IMR-90 (cell line): ENCODE results near the gene LHFPL3.

Experiments
- BHLHE40 ChIP-seq: fragments of 150-350 bp; IDR thresholded peaks from 2 replicates; pipeline ENCODE4 v1.6.1; 2016; ENCODE audit warnings: mild to moderate bottlenecking, low read depth, low read length
- CEBPB ChIP-seq: IDR thresholded peaks from 2 replicates; pipeline ENCODE4 v1.6.1; 2012; ENCODE audit warnings: low read depth, low read length, improper control_type of control experiment
- CHD1 ChIP-seq: IDR thresholded peaks from 2 replicates; pipeline ENCODE4 v1.6.1; 2012; ENCODE audit warnings: low read depth, low read length, improper control_type of control experiment
- ELK1 ChIP-seq: fragments of 150-350 bp; IDR thresholded peaks from 2 replicates; pipeline ENCODE4 v1.6.1; 2016; ENCODE audit warnings: low read depth, mild to moderate bottlenecking, low read length, moderate library complexity, borderline replicate concordance
- FOS ChIP-seq: fragments of 150-350 bp; IDR thresholded peaks from 2 replicates; pipeline ENCODE4 v1.6.1; 2016; ENCODE audit warnings: low read depth, low read length
- MAFK ChIP-seq: IDR thresholded peaks from 2 replicates; pipeline ENCODE4 v1.6.1; 2012; ENCODE audit warnings: low read depth, low read length, improper control_type of control experiment
- MAZ ChIP-seq: IDR thresholded peaks from 2 replicates; pipeline ENCODE4 v1.6.1; 2012; ENCODE audit warnings: low read depth, mild to moderate bottlenecking, low read length, improper control_type of control experiment, moderate library complexity, borderline replicate concordance
- MXI1 ChIP-seq: IDR thresholded peaks from 2 replicates; pipeline ENCODE4 v1.6.1; 2012; ENCODE audit warnings: low read depth, mild to moderate bottlenecking, low read length, moderate library complexity, borderline replicate concordance
- POLR2A ChIP-seq: IDR thresholded peaks from 2 replicates; pipeline ENCODE4 v1.6.1; 2012; ENCODE audit warnings: mild to moderate bottlenecking, low read depth, low read length
- RAD21 ChIP-seq: IDR thresholded peaks from 2 replicates; pipeline ENCODE4 v1.6.1; 2012; ENCODE audit warnings: low read length, improper control_type of control experiment
- RCOR1 ChIP-seq: IDR thresholded peaks from 2 replicates; pipeline ENCODE4 v1.6.1; 2012; ENCODE audit warnings: mild to moderate bottlenecking, low read length, improper control_type of control experiment; ENCODE audit not compliant: insufficient replicate concordance
- SMC3 ChIP-seq: fragments of 150-350 bp; IDR thresholded peaks from 2 replicates; pipeline ENCODE4 v1.6.1; 2016; ENCODE audit warnings: low read depth, mild to moderate bottlenecking, antibody characterized with exemption, low read length, moderate library complexity
- TF ChIP-seq, protein P1 (sequence below): conservative IDR thresholded peaks from 2 replicates; pipeline ENCODE4 v1.5.1; 2012; ENCODE audit warnings: mild to moderate bottlenecking, low read depth, low read length, improper control_type of control experiment
- TF ChIP-seq, protein P2 (sequence below): fragments of 150-350 bp; IDR thresholded peaks from 2 replicates; pipeline ENCODE4 v1.6.1; 2017; ENCODE audit warnings: mild to moderate bottlenecking, antibody characterized with exemption, low read length, low read depth

DNA sequence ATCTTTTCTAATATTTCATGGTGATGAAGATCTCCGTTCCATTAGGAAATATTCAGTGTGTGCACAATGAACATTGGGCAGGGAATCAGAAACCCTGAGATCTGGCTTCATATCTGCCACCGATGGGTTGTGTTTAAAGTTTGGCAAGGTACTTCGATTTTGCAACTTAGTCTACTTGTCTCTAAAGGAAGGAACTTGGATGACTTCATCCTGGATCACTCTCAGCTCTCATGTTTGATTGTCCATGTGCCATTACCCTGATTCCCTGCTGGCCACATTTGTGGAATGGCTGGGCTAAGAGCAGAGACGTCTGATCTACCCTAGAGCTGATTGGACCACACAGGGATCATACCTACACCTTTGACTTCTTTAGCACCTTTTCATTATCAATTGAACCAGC is 508.6 kb downstream of the LHFPL3 start:
- TF ChIP-seq, protein P1, sequence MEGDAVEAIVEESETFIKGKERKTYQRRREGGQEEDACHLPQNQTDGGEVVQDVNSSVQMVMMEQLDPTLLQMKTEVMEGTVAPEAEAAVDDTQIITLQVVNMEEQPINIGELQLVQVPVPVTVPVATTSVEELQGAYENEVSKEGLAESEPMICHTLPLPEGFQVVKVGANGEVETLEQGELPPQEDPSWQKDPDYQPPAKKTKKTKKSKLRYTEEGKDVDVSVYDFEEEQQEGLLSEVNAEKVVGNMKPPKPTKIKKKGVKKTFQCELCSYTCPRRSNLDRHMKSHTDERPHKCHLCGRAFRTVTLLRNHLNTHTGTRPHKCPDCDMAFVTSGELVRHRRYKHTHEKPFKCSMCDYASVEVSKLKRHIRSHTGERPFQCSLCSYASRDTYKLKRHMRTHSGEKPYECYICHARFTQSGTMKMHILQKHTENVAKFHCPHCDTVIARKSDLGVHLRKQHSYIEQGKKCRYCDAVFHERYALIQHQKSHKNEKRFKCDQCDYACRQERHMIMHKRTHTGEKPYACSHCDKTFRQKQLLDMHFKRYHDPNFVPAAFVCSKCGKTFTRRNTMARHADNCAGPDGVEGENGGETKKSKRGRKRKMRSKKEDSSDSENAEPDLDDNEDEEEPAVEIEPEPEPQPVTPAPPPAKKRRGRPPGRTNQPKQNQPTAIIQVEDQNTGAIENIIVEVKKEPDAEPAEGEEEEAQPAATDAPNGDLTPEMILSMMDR, result no peak
- TF ChIP-seq RAD21, result no peak
- TF ChIP-seq CEBPB, result no peak
- no peak for TF ChIP-seq MAZ
- TF ChIP-seq, protein P2, sequence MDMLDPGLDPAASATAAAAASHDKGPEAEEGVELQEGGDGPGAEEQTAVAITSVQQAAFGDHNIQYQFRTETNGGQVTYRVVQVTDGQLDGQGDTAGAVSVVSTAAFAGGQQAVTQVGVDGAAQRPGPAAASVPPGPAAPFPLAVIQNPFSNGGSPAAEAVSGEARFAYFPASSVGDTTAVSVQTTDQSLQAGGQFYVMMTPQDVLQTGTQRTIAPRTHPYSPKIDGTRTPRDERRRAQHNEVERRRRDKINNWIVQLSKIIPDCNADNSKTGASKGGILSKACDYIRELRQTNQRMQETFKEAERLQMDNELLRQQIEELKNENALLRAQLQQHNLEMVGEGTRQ, result no peak
- TF ChIP-seq MXI1, result no peak
- no peak for TF ChIP-seq POLR2A
- TF ChIP-seq BHLHE40, result no peak
- TF ChIP-seq SMC3, result no peak
- no peak for TF ChIP-seq MAFK
- TF ChIP-seq RCOR1, result no peak
- TF ChIP-seq FOS, result no peak
- TF ChIP-seq CHD1, result no peak
- no peak for TF ChIP-seq ELK1
